ENCODE data around the gene EMILIN2.
"Not testable (repeated sequence)": the region's sequence is repeated elsewhere in the genome, so short reads cannot be mapped to it uniquely, and the experiment has no call there.

Gene EMILIN2

DNA sequence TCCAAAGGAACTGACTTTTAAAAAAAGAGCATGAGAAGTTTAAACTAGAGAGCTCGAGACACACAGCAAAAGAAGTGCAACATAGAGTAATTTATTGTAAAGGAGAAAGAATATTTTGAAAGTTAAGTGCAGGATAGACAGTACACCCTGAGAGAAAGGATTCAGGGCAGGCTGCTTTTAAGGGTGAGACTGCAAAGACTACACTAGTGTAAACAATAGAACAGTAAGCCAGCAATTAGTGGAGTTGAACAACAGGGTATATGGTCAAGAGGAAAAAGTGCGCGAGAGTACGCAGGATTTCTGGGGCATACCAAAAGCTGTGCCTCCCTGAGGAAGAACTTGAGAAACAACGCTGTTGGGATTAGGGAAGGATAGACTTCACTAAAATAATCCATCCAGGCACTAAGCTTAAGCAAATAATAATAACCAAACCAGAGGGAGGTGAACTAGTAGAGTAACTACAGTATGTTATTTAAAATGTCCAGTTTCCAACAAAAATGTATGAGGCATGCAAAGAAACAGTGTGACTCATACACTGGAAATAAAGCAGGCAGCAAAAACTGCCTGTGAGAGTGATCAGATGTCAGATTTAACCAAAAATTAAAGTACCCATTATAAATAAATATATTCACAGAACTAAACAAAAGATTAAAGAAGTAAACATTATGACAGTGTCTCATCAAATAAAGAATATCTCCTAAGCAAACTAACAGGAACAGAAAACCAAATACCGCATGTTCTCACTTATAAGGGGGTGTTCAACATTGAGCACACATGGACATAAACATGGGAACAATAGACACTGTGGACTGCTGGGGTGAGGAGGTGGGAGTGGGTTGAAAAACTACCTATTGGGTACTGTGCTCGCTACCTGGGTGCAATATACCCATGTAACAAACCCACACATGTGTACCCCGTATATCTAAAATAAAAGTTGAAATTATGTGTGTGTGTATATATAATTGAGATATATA is 40.5 kb upstream of the EMILIN2 start:
- H3K9me3 ChIP-seq (ENCODE audit: low read length) = no peaks in the 10 kb centered on the region

GRCh38 chr18:2808640-2809039 is 38.2 kb upstream of the EMILIN2 start:
- not testable (repeated sequence) for H3K9me3 ChIP-seq (ENCODE audit: low read length); H3F3A ChIP-seq (ENCODE audit: insufficient read depth, low read length); H4K20me1 ChIP-seq (ENCODE audit: insufficient read depth, low read length); H3K79me2 ChIP-seq (ENCODE audit: insufficient read depth, low read length); H3K9ac ChIP-seq (ENCODE audit: low read length); H3K9me2 ChIP-seq (ENCODE audit: low read depth, low read length); H3K27ac ChIP-seq (ENCODE audit: low read depth, low read length, poor library complexity, severe bottlenecking); H3K27me3 ChIP-seq (ENCODE audit: insufficient read depth, low read length); H3K36me3 ChIP-seq (ENCODE audit: insufficient read depth, low read length); H3K4me1 ChIP-seq (ENCODE audit: insufficient read depth, low read length, severe bottlenecking); H3K4me3 ChIP-seq (ENCODE audit: low read depth, low read length, poor library complexity, severe bottlenecking); H2AFZ ChIP-seq (ENCODE audit: low read length); H3K4me2 ChIP-seq (ENCODE audit: low read length)

More for the DNA sequence above, 40.5 kb upstream of the EMILIN2 start:
- TF ChIP-seq, protein P1, sequence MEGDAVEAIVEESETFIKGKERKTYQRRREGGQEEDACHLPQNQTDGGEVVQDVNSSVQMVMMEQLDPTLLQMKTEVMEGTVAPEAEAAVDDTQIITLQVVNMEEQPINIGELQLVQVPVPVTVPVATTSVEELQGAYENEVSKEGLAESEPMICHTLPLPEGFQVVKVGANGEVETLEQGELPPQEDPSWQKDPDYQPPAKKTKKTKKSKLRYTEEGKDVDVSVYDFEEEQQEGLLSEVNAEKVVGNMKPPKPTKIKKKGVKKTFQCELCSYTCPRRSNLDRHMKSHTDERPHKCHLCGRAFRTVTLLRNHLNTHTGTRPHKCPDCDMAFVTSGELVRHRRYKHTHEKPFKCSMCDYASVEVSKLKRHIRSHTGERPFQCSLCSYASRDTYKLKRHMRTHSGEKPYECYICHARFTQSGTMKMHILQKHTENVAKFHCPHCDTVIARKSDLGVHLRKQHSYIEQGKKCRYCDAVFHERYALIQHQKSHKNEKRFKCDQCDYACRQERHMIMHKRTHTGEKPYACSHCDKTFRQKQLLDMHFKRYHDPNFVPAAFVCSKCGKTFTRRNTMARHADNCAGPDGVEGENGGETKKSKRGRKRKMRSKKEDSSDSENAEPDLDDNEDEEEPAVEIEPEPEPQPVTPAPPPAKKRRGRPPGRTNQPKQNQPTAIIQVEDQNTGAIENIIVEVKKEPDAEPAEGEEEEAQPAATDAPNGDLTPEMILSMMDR (IDR thresholded peaks at IDR 0.05; ENCODE audit: low read length) = no peak
- no peak for TF ChIP-seq EZH2 (IDR thresholded peaks at IDR 0.05; ENCODE audit: borderline replicate concordance, low read length)
- H3K36me3 ChIP-seq (ENCODE audit: insufficient read depth, low read length) = 0 out of 2 replicates have a peak, but pooled peaks cover 5% of the 10 kb centered on the region
- no peaks in the 10 kb centered on the region for H3K4me1 ChIP-seq (ENCODE audit: insufficient read depth, low read length, severe bottlenecking)
- H2AFZ ChIP-seq (ENCODE audit: low read length) = no peak overlapping the region
- no peak overlapping the region for H3K27ac ChIP-seq (ENCODE audit: low read depth, low read length, poor library complexity, severe bottlenecking)
- no peaks in the 10 kb centered on the region for H4K20me1 ChIP-seq (ENCODE audit: insufficient read depth, low read length)
- H3K9me2 ChIP-seq (ENCODE audit: low read depth, low read length) = no peaks in the 10 kb centered on the region
- H3K27me3 ChIP-seq (ENCODE audit: insufficient read depth, low read length) = no peaks in the 10 kb centered on the region
- no peaks in the 10 kb centered on the region for H3K79me2 ChIP-seq (ENCODE audit: insufficient read depth, low read length)
- H3K9ac ChIP-seq (ENCODE audit: low read length) = no peak overlapping the region
- no peak overlapping the region for H3K4me2 ChIP-seq (ENCODE audit: low read length)
- H3F3A ChIP-seq (ENCODE audit: insufficient read depth, low read length) = no peaks in the 10 kb centered on the region
- no peak overlapping the region for H3K4me3 ChIP-seq (ENCODE audit: low read depth, low read length, poor library complexity, severe bottlenecking)

DNA sequence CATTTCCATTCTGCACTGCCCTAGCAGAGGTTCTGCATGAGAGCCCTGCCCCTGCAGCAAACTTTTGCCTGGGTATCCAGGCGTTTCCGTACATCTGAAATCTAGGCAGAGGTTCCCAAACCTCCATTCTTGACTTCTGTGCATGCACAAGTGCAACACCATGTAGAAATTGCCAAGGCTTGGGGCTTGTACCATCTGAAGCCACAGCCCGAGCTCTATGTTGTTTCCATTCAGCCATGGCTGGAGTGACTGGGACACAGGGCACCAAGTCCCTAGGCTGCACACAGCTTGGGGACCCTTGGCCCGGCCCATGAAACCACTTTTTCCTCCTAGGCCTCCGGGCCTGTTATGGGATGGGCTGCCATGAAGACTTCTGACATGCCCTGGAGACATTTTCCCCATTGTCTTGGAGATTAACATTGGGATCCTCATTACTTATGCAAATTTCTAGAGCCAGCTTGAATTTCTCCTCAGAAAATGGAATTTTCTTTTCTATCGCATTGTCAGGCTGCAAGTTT is 37.1 kb upstream of the EMILIN2 start:
- H3K27me3 ChIP-seq (ENCODE audit: insufficient read depth, low read length); H3K4me1 ChIP-seq (ENCODE audit: insufficient read depth, low read length, severe bottlenecking); H3K27ac ChIP-seq (ENCODE audit: low read depth, low read length, poor library complexity, severe bottlenecking); H3K4me2 ChIP-seq (ENCODE audit: low read length); H3K9me2 ChIP-seq (ENCODE audit: low read depth, low read length); H3K36me3 ChIP-seq (ENCODE audit: insufficient read depth, low read length); H3K9ac ChIP-seq (ENCODE audit: low read length); H3K9me3 ChIP-seq (ENCODE audit: low read length); H4K20me1 ChIP-seq (ENCODE audit: insufficient read depth, low read length); H2AFZ ChIP-seq (ENCODE audit: low read length); H3K79me2 ChIP-seq (ENCODE audit: insufficient read depth, low read length); H3F3A ChIP-seq (ENCODE audit: insufficient read depth, low read length); H3K4me3 ChIP-seq (ENCODE audit: low read depth, low read length, poor library complexity, severe bottlenecking): not testable (repeated sequence)

DNA sequence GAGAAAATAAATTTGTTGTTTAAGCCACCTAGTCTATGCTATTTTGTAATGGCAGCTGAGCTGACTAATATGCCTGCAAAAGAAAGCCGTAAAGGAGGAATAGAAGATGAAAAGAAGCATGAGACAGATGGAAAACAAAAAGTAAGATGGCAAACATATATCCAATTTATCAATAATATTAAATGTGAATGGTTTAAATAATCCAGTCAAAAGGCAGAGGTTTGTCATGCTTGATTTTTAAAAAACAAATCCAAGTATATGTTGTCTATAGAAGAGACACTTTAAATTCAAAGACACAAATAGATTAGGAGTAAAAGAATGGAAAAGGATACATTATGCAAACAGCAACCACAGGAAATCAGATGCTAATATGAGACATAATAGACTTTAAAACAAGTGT is 35.4 kb upstream of the EMILIN2 start:
- no peaks in the 10 kb centered on the region for H3K4me1 ChIP-seq (ENCODE audit: insufficient read depth, low read length, severe bottlenecking)
- H3K9ac ChIP-seq (ENCODE audit: low read length) = no peak overlapping the region
- H3K9me3 ChIP-seq (ENCODE audit: low read length) = no peaks in the 10 kb centered on the region
- H4K20me1 ChIP-seq (ENCODE audit: insufficient read depth, low read length) = no peaks in the 10 kb centered on the region
- no peak overlapping the region for H3K4me3 ChIP-seq (ENCODE audit: low read depth, low read length, poor library complexity, severe bottlenecking)
- H3K4me2 ChIP-seq (ENCODE audit: low read length) = no peak overlapping the region
- no peak overlapping the region for H2AFZ ChIP-seq (ENCODE audit: low read length)
- TF ChIP-seq, protein P1 (IDR thresholded peaks at IDR 0.05; ENCODE audit: low read length) = no peak
- no peak for TF ChIP-seq EZH2 (IDR thresholded peaks at IDR 0.05; ENCODE audit: borderline replicate concordance, low read length)
- no peaks in the 10 kb centered on the region for H3K9me2 ChIP-seq (ENCODE audit: low read depth, low read length)
- no peak overlapping the region for H3K27ac ChIP-seq (ENCODE audit: low read depth, low read length, poor library complexity, severe bottlenecking)
- no peaks in the 10 kb centered on the region for H3K79me2 ChIP-seq (ENCODE audit: insufficient read depth, low read length)
- H3K36me3 ChIP-seq (ENCODE audit: insufficient read depth, low read length) = no peaks in the 10 kb centered on the region
- no peaks in the 10 kb centered on the region for H3F3A ChIP-seq (ENCODE audit: insufficient read depth, low read length)
- no peaks in the 10 kb centered on the region for H3K27me3 ChIP-seq (ENCODE audit: insufficient read depth, low read length)

All from OCI-LY1 (cell line).